NCI-H524 (cell line): ENCODE results near the gene C2CD4C.
"Not testable (repeated sequence)": the region's sequence is repeated elsewhere in the genome, so short reads cannot be mapped to it uniquely, and the experiment has no call there.

Experiments
- DNase-seq, 2 experiments: peaks; one replicate each; lab custom pipeline; 2025; lab: John Stamatoyannopoulos, UW

C2CD4C gene

DNA sequence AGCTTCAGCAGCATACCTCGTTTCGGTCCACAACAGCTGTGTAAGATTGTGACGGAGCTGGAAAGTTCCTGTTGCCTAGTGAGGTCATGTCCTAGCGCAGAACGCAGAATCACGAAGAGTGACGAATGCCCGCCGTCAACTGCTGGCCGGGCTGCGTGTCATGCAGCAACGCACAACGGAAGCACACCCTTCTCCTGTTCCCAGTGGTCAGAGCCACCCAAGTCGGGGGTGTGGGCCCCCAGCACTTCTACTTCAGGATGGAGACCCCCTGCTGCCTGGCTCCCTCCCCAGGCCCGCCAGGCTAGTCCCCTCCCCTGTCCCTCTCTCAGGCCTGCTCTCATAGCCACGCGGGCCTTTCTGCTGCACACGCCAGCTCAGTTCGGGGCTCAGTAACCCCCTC, 25.9 kb downstream of the C2CD4C start:
- DNase-seq: no peak

GRCh38 chr19:382578-382977, 26.4 kb downstream of the C2CD4C start:
- peak in 1 of 2 experiments; percentile 52 for DNase-seq

DNA sequence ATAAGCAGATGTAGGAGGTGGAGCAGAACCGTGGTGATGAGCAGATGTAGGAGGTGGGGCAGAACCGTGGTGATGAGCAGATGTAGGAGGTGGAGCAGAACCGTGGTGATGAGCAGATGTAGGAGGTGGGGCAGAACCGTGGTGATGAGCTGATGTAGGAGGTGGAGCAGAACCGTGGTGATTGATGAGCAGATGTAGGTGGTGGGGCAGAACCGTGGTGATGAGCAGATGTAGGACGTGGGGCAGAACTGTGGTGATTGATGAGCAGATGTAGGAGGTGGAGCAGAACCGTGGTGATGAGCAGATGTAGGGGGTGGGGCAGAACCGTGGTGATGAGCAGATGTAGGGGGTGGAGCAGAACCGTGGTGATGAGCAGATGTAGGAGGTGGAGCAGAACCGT, 27.0 kb downstream of the C2CD4C start:
- DNase-seq: peak in 1 of 2 experiments; percentile 34

DNA sequence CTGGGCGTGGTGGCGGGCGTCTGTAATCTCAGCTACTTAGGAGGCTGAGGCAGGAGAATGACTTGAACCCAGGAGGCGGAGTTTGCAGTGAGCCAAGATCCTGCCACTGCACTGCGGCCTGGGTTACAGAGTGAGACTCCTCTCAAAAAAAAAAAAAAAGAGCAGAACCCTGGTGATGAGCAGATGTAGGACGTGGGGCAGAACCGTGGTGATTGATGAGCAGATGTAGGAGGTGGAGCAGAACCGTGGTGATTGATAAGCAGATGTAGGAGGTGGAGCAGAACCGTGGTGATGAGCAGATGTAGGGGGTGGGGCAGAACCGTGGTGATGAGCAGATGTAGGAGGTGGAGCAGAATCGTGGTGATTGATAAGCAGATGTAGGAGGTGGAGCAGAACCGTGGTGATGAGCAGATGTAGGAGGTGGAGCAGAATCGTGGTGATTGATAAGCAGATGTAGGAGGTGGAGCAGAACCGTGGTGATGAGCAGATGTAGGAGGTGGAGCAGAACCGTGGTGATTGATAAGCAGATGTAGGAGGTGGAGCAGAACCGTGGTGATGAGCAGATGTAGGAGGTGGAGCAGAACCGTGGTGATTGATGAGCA, 28.2 kb downstream of the C2CD4C start:
- DNase-seq: not testable (repeated sequence)

GRCh38 chr19:379796-380195, 29.2 kb downstream of the C2CD4C start:
- DNase-seq: no peak

- no peak for DNase-seq
Observed at GRCh38 chr19:378706-379105, 30.2 kb downstream of the C2CD4C start.

GRCh38 chr19:377801-378581, 31.0 kb downstream of the C2CD4C start:
- DNase-seq: no peak

DNA sequence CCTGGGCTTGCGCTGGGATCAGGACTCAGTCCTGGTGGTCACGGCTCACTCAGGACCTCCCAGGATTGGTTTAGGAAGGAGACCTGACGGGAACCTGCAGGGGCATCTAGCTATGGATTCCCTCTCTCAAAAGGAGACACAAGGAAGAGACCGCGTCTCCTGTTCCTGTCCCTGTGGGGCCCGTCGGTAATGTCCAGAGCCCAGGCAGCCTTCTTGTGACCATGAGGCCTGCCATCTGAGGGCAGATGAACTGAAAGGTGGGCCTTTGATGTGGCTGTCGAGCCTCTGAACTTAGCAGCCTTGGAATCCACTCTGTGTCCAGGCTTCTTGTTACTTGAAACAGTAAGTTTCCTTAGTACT, 32.9 kb downstream of the C2CD4C start:
- DNase-seq: no peak

DNA sequence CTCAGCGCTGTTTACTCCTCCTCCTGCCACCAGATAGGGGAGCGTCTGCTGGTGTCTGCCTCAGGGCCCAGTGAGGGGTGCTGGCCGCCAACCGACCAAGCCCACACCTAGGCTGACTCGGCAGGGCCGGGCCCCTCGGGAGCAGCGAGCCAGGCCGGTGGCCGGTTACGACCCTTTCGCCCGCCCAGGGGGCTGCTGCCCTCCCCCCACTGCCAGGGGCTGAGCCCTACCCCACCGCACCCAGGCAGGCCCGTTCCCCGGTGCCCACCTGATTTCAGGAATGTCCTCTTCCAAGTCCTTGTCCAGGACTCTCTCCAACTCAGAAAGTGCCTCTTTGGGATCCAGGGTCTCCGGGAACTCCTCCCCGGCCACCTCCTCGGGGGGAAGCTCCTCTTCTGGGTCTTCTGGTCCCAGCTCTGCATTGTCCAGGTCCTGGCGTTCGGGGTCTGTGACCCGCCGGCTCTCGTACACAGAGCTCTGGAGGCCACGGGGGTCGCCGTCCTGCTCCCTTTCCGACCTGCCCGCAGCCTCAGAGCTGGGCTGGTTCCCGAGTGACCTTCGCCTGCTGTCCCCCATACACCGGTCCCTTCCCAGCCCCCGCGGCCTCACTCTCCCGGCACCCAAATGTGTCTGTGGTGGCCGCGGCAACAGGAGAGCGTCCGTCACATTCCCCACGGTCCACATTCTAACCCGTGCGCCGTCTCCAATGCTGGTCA, 33.4 kb downstream of the C2CD4C start:
- DNase-seq: no peak

- DNase-seq: no peak
Observed at GRCh38 chr19:374886-375235, 34.1 kb downstream of the C2CD4C start.

- DNase-seq: peak in 1 of 2 experiments; percentile 25
Observed at GRCh38 chr19:374183-374885, 34.6 kb downstream of the C2CD4C start.

DNA sequence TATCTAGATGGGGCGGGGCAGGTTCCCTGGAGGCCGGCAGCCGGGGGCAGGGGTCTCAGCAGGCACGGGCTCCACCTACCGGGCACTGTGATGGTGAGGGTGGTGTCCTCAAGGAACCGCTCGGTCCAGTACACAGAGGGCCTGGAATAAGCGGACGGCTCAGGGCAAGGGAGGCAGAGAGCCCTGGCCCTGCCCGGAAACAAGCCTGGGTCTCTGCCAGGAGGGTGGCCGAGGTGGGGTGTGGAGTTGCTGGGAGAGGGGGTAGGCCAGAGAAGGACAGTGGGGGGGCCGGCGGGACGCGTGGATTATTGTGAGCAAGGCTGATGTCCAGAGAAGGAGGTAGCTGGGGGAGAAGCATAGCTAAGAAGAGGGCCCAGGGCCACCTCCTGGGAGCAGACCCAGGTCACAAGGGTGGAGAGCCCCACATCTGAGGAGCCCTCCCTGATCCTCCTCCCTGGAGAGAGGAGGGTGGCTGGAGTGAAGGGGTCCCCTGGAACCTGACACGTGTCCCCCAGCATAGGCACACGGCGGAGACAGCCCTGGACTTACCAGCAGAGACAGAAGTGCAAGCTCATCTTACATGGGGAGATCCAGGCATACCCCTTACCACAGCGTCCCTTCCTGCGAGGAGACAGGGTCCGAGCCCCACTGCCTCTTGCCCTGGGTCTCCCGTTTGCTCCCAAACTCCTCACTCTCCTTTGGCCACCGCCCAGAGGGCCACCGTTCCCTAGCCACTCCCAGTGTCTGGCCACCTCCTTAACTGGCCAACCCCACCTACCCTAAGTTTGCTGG, 35.4 kb downstream of the C2CD4C start:
- peak in 1 of 2 experiments; percentile 25 for DNase-seq

DNA sequence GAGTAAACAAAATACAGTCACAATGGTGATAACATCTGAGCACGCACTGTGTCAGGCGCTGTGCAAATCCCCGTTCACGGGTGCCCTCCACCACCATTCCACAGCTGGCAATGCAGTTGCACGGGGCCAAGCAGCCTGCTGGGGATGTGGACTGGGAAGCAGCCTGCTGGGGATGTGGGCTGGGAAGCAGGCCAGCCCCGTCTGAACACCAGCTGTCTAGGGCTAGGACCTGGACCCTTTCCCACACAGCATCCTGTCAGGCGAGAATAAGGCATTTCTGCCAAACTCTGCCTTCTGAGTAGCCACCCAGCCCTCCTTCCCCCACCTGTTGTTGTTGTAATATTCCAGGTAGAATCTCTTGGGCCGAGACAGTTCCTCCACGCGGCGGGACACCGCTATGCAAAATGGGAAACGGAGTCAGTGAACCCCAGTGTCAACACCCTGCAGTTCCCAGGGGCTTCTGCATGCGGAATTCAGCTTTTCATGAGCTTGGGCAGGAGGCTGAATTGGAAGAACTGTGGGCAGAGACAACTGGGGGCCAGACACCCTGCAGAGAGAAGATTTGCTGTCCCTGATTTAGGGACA, 36.5 kb downstream of the C2CD4C start:
- peak in 1 of 2 experiments; percentile 23 for DNase-seq

GRCh38 chr19:371501-372168, 37.3 kb downstream of the C2CD4C start:
- peak in 1 of 2 experiments; percentile 31 for DNase-seq

- no peak for DNase-seq
Observed at GRCh38 chr19:370641-371330, 38.2 kb downstream of the C2CD4C start.

DNA sequence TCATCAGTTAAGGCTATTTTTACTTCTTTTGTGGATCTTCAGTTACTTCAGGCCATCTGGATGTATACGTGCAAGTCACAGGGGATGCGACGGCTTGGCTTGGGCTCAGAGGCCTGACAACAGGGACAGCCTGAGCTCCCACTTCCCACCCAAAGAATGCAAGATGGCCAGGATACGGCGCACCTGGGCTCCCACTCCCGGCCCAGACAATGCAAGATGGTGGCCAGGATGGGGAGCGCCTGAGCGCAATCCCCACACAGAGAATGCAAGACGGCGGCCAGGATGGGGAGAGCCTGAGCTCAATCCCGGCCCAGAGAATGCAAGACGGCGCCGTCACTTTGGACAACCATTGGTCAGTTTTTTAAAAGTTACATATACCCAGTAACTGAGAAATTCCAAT, 39.1 kb downstream of the C2CD4C start:
- DNase-seq: no peak

DNA sequence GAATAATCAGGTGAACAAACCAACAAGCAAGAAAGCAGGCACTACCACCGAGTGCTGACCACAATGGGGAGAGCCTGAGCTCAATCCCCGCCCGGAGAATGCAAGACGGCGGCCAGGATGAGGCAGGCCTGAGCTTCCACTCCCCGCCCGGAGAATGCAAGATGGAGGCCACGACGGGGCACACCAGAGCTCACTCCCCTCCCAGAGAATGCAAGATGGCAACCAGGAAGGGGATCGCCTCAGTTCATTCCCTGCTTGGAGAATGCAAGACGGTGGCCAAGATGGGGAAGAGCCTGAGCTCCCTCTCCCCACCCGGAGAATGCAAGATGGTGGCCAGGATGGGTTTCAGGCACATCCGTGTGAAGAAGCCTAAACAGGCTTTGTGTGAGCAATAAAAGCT, 39.7 kb downstream of the C2CD4C start:
- DNase-seq: no peak

DNA sequence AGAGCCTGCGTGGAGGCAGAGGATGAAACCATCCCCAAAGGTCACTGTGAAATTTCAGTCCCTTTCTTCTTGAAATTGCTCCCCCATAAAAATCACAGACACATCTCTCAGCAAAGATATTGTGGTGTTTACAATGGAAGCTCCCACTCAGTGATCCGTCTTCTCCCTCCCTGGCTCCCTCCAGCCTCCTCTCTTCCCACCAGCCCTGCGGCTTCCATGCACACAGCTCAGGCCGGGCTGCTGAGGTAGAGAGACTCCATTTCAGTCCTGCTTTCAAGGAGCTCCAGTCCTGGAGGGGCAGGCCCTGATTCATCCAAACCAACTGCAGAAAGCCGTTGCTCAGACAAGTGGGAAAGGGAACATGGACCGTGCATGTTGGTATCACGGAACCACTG, 40.3 kb downstream of the C2CD4C start:
- DNase-seq: no peak

DNA sequence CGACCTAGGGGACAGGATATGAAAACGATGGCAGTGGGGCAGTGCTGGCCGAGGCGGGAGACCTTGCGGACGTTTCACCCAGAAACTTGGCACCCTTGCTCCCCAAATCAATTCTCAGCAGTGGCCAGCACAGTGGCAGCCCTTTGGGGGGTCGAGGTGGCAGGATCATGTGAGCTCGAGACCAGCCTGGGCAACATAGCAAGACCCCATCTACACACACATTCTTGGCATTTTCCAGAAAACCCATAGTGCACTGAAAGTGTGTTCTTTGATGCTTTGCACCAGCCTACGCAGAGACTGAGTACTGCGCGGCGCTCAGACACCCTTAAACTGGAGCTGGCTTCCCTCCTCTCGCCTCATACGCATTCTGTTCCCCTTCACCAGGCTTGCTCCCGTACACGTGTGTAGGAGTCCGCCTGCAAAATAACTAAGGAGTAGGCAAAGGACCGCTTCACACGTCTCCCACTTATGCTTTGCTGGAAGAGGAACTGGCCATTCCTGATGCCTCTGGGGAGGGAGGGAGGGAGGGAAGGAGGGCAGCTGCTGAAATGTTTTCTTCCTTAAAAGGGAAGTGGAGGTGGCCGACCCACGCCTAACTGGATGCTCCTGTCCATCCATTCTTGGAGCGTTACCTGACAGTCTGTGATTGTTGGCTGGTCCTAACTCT, 40.9 kb downstream of the C2CD4C start:
- no peak for DNase-seq

DNA sequence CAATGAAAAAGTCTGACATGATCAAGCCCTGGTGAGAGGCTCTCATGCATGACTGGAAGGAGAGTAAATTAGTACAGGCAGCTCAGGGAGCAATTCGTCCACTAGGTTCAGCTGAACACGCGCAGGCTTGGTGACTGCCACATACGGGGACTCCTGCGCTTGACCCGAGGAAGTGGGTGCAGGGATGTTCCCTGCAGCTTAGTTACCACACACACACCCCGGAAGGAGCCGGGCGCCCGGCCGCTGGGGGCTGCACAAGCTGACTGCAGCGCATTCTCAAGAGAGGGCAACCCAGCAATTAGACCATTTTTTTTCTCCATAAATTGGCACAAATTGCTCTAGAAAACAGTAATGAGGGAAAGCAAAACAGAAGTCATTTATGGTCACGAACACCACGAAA, 41.4 kb downstream of the C2CD4C start:
- no peak for DNase-seq
